Stimulated activated CD8-positive, alpha-beta memory T cell treated with anti-CD3 and anti-CD28 coated beads, Interleukin-7, amount 100 ng/mL, for 4 hours (primary cell): ENCODE measurements around the gene ARL15.

Experiments used
- DNase-seq, 2 donors: peaks; one replicate each; pipeline ENCODE4 v3.0.0-alpha.2; 2020; ENCODE audit warnings: low read depth in 2 of 2

The ARL15 gene

GRCh38 chr5:53937467-53937866 is 372.9 kb downstream of the ARL15 start:
- DNase-seq: no peak

- no peak for DNase-seq
Measured at GRCh38 chr5:53936481-53937352, 373.7 kb downstream of the ARL15 start.

- no peak for DNase-seq
Measured at GRCh38 chr5:53934151-53934820, 376.1 kb downstream of the ARL15 start.

DNA sequence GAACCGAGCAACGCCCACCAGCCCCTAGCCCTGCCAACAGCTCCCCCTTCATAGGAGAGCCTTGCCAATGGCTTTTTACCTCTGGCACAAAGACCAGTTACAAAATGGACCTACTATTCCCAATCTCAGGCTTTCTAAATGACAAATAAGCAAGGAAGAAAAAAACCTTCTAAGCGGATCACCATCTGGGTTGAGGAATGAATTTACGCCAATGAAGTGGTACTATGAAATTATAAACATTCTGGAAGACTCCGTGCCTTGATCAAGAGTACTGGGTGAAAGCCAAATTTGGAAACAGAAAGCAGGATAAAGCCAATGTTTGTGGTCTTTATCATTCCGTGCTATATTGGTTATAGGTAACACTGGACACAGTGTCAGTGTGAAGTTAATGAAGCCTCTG is 378.0 kb downstream of the ARL15 start:
- DNase-seq: no peak

DNA sequence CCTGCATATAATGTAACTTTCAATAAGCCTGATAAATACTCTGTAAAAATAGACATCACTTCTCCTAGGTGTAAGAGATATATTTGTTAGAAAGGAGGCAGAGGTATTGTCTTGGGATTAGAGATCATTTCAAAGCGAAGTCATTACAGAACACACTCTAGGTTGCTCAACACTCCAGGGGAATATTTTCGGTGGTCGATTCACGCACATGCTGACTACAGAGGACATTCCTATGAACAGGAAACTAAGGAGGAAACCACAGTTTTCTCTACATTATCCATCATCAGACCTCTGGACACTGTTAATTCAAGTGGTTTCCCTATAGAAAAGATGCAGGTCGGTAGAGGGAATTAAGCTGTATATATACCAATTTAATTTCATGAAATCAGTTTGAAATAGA is 379.9 kb downstream of the ARL15 start:
- no peak for DNase-seq

DNA sequence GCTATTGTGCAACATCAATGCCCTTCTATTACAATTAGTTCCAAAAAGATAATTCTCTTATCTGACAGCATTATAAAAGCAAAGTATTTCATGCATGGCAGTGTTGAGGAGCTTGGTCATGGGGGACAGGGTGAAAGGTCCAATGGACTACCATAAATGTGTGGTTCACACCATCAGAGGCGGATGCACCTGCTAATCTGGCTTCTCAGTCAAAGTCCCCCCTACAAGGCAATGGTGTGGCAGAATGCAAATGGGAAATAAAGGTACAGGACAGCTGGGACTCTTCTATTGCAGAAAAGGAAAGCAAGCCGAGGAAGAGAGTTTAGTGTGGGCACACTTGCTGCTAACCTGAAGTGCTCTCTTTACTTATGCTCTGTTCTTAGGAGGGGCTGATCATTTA is 380.8 kb downstream of the ARL15 start:
- DNase-seq: no peak

DNA sequence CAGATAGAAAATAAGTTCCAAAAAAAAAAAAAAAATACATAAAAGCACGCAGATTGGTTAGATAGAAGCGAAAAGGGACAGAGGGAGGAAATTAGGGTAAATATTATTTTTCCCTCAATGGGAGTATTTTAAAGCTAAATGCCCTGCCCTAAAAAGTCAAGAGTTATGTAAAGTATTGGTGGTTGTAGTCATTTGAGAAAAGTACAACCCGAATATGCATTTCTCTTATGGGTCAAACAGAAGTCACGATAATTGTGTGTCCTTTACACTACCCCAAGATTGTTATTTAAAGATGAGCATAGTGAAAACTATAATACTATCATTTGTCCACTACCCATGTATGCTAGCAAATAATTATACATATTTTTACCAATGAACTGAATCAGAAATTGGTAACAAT is 381.2 kb downstream of the ARL15 start:
- no peak for DNase-seq

- DNase-seq: no peak
Measured at GRCh38 chr5:53928641-53929040, 381.7 kb downstream of the ARL15 start.

DNA sequence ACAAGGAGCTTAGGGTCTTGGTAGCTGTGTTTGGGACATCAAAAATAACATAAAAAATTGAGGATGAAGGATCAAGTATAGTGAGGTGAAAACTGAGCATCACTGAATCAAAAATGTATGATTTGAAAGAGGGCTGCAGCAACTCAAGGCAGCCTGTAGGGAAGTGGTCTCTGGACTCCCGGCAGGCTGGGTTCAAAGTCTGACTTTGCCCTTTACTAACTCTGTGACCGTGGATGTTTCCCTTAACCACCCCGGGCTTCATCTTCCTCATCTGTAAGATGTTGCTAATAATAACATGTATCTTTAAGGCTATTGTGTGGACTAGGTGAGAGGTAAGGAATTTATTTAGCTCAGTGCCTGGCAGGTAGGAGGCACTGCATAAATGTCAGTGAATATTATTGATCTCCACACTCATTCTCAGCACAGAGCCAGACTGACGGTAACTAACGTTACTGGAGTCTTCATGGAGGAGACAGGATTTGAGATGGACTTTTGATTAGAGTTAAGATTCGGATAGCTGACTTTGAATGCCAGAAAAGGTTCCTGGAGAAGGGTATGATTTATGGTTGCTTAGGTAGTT is 382.6 kb downstream of the ARL15 start:
- DNase-seq: no peak

DNA sequence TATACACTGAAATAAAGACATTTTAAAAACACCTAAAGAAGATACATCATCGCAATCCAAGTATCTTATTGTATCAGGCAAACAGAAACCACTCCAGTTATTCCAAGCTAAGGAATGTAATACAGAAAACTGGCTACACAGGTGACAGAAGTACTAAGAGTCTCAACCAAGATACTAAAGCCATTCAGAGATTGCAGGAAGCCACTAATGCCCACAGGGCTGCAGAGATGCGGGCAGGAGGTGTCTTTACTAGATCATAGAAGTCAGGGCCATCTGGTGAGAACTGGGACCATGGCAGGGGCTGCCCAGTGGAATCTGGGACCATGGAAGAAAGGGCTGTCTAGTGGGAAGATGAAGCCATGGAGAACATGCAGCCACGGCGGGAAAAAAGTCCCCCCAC is 384.3 kb downstream of the ARL15 start:
- no peak for DNase-seq

DNA sequence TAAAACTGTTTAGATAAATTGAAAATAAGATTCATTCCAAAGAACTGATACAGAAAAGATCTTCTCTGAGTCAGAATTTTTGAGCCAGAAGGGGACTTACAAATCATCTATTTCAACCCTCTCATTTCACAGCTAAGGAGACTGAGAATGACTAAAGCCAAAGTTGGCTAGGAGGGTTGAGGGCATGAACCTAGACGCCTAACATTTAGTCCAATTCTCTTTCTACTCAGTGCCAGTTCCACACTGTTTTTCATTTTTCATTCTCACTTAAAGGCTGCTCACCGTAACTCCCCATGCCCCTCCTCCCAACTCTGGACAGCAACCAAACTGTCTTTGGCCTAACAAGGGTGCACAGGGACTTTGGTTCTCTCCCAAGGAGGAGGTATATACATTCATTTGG is 386.0 kb downstream of the ARL15 start:
- no peak for DNase-seq

DNA sequence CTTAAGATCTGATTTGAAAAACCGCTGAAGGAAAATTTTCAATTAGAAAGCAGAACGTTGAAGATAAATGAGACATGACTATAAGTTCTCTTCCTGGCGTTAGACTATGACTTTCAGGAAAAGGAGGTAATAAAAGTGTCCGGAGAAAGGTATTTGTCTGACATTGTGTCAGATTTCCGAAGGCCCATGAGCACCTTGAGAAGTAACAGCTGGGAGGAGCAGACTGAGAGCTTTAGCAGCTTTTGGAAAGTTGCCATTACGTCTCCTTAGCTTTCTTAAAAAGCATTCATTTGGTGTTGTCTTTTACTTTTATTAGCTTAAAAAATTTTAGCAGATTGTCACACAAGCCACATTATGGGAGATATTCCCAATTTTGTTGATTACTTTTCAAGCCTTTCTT is 386.4 kb downstream of the ARL15 start:
- no peak for DNase-seq

DNA sequence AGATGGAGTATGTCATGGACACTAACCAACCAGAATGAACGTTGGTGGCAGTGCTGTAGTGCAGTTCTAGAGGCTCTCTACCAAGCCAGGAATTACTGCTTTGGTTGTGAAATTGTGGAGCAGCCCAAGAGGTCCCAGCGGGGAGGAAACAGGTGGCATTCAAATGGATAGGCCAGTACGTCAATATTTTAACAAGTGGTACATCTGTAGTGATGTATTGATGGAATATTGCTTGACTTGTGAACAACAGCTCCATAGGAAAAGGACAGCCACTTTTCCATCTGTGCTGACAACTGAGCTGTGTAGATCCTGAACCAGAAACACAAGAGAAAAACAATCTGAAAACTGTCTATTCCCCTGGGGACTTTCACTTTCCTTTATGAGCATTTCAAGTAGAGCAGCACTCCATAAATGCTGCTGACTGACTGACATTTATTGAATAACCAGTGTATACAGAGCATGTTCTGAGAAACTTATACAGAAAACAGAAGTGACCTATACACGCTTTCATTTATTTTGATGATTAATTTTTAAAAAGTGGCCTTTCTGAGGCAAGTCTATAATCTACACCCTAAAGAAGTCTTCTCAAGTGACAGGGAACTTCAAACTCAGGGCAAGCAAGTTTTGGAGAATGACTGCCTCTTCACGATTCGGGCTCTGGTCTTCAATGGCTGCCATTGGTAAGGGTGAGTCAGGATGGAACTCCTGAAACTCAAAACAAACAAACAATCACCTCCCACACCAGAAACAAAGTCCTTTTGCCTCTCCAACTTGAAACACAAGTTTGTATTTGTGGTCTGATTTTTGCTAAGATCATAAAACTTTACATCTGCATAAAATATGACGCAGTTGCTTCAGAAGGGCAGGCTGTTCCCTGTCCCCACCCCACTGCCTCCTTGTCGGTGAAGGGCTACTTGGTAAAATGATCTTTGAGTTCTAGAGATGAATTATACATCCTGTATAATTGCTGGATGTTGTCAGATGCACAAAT is 387.6 kb downstream of the ARL15 start:
- DNase-seq: no peak

GRCh38 chr5:53917826-53918225 is 392.5 kb downstream of the ARL15 start:
- DNase-seq: no peak

DNA sequence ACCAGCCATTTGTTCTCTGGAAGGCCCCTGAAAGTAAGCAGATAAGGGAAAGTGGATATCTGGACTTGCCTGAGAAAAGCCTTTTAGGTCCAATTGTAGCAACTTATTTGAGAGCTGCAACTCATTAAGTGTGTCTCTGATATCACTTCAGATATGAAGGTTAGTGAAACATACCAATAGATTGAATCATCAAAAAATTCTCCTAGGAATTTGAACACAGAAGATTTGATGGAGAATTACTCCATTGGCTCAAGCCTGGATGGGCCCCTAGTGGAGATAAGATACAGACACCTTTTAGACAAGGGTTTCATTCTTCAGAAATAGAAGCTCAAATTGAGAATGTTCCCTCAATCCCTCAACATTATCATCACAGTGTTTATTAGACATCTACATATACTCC is 393.3 kb downstream of the ARL15 start:
- DNase-seq: no peak

DNA sequence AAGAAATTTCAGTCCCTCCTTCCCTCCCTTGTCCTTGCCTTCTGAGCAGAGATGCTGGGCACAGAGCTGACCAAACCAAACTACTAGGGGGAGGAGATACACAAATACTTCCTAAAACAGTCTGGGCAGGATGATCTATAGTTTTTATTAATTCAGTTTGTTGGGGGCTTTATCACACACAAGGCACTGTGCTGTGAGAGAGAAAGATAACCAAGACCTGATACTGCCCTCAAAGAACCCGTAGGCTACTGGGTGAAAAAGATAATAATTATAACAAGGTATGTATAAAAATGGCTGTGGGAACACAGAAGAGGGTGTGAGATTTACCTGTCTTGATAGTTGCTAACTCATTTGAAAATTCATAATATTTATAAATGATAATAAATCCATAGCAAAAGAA is 395.3 kb downstream of the ARL15 start:
- no peak for DNase-seq

DNA sequence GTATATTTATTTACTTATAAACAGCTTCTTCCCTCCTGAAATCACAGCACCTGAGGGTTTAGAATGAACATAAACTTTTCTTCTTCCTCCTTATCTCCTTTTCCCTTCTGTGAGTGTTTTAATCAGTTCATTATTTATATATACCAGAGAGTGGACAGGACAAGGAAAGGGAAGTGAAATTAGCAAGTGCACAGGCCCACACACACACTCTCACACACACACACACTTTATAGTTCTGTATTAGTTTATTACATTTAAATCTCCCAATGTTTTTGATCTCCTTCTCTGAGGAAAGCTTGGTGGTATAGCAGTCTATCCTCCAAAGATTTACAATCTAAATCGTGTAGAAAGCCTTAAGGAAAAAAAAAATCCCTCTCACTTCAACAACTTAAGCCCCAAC is 396.4 kb downstream of the ARL15 start:
- DNase-seq: no peak

DNA sequence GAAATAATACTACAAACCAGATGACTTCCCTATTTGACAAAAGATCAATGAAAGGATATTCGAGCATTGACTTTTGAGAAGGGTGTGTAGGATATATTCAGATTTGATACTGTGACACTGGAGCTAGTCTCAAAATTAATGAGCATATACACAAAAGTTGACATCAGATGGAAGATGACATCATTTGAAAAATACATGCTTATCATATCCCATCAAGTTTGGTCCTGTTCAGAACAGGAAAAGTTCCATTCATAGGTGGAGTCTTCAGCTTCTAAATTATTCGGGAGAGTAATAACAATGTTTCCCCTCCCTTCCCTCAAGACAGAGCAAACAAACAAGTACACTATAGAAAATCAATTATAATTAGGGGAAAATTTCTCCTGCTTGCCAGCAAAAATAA is 401.6 kb downstream of the ARL15 start:
- no peak for DNase-seq

GRCh38 chr5:53907827-53908226 is 402.5 kb downstream of the ARL15 start:
- DNase-seq: no peak

GRCh38 chr5:53906736-53907135 is 403.6 kb downstream of the ARL15 start:
- DNase-seq: no peak

- DNase-seq: no peak
Measured at GRCh38 chr5:53902296-53902907, 408.0 kb downstream of the ARL15 start.
